Neural cell (in vitro differentiated cells): ENCODE results near the gene GPN1.

ENCODE experiments used
- EP300 ChIP-seq: fragments of 450-650 bp; conservative IDR thresholded peaks from 2 replicates; pipeline ENCODE4 v1.6.1; 2014; ENCODE audit warnings: antibody characterized with exemption, mild to moderate bottlenecking, moderate library complexity; ENCODE audit not compliant: poor library complexity, severe bottlenecking
- EZH2 ChIP-seq: fragments of 200-600, 300-800 bp; shearing (Covaris generic), sonication (generic); IDR thresholded peaks from 2 replicates; pipeline ENCODE4 v1.6.1; 2014; ENCODE audit warnings: antibody characterized with exemption, low read length, borderline replicate concordance, mild to moderate bottlenecking; ENCODE audit not compliant: insufficient read depth, poor library complexity, severe bottlenecking
- POLR2AphosphoS5 ChIP-seq: IDR thresholded peaks from 2 replicates; pipeline ENCODE4 v1.6.1; 2012
- RAD21 ChIP-seq: fragments of 450-650 bp; conservative IDR thresholded peaks from 2 replicates; pipeline ENCODE4 v1.6.1; 2014; ENCODE audit warnings: antibody characterized with exemption, mild to moderate bottlenecking, moderate library complexity
- SMC3 ChIP-seq: fragments of 450-650 bp; conservative IDR thresholded peaks from 2 replicates; pipeline ENCODE4 v1.6.1; 2014; ENCODE audit warnings: antibody characterized with exemption, mild to moderate bottlenecking, moderate library complexity; ENCODE audit not compliant: poor library complexity
- TF ChIP-seq, protein P1 (sequence below): fragments of 450-650 bp; IDR thresholded peaks from 2 replicates; pipeline ENCODE4 v1.5.1; 2014; ENCODE audit warnings: antibody characterized with exemption, mild to moderate bottlenecking, moderate library complexity; ENCODE audit not compliant: poor library complexity, severe bottlenecking
- TF ChIP-seq, protein P2 (sequence below): IDR thresholded peaks from 2 replicates; pipeline ENCODE4 v1.6.1; 2012; ENCODE audit warnings: borderline replicate concordance

DNA sequence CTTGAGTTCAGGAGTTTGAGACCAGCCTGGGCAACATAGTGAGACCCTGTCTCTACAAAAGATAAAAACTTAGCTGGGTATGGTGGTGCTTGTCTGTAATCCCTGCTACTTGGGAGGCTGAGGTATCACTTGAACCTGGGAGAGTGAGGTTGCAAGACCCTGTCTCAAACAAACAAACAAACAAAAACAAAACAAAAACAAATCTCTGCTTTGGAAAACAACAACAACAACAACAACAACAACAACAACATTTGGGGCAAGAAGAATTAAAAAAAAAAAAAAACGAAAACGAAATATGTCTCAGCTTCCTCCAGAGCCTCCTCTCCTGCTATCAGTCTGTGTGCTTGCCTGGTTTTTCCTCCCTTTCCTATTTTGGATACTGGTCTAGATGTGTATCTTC is 51.7 kb downstream of the GPN1 start:
- TF ChIP-seq, protein P1, sequence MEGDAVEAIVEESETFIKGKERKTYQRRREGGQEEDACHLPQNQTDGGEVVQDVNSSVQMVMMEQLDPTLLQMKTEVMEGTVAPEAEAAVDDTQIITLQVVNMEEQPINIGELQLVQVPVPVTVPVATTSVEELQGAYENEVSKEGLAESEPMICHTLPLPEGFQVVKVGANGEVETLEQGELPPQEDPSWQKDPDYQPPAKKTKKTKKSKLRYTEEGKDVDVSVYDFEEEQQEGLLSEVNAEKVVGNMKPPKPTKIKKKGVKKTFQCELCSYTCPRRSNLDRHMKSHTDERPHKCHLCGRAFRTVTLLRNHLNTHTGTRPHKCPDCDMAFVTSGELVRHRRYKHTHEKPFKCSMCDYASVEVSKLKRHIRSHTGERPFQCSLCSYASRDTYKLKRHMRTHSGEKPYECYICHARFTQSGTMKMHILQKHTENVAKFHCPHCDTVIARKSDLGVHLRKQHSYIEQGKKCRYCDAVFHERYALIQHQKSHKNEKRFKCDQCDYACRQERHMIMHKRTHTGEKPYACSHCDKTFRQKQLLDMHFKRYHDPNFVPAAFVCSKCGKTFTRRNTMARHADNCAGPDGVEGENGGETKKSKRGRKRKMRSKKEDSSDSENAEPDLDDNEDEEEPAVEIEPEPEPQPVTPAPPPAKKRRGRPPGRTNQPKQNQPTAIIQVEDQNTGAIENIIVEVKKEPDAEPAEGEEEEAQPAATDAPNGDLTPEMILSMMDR, result no peak
- TF ChIP-seq POLR2AphosphoS5 (no peak), SMC3 (no peak), RAD21 (no peak), EZH2 (no peak), EP300 (no peak)
- TF ChIP-seq, protein P2, sequence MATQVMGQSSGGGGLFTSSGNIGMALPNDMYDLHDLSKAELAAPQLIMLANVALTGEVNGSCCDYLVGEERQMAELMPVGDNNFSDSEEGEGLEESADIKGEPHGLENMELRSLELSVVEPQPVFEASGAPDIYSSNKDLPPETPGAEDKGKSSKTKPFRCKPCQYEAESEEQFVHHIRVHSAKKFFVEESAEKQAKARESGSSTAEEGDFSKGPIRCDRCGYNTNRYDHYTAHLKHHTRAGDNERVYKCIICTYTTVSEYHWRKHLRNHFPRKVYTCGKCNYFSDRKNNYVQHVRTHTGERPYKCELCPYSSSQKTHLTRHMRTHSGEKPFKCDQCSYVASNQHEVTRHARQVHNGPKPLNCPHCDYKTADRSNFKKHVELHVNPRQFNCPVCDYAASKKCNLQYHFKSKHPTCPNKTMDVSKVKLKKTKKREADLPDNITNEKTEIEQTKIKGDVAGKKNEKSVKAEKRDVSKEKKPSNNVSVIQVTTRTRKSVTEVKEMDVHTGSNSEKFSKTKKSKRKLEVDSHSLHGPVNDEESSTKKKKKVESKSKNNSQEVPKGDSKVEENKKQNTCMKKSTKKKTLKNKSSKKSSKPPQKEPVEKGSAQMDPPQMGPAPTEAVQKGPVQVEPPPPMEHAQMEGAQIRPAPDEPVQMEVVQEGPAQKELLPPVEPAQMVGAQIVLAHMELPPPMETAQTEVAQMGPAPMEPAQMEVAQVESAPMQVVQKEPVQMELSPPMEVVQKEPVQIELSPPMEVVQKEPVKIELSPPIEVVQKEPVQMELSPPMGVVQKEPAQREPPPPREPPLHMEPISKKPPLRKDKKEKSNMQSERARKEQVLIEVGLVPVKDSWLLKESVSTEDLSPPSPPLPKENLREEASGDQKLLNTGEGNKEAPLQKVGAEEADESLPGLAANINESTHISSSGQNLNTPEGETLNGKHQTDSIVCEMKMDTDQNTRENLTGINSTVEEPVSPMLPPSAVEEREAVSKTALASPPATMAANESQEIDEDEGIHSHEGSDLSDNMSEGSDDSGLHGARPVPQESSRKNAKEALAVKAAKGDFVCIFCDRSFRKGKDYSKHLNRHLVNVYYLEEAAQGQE, result no peak
